Liver (tissue), 9 donors: ENCODE data around the gene ERICH2. TPM values are rescaled to one million over a fixed set of nuclear protein-coding genes. Genes with fewer than 3 reads are reported as not detected.

Source experiments
- DNase-seq: peaks from one replicate; pipeline ENCODE4 v3.0.0-alpha.2; 2017; ENCODE audit warnings: low spot score
- H3K27ac ChIP-seq, 2 donors: one replicate each; pipeline ENCODE4 v1.7.0; 2013; ENCODE audit warnings: inconsistent platforms in 2 of 2, low read length in 2 of 2, control low read depth in 1 of 2, low read depth in 1 of 2, mild to moderate bottlenecking in 1 of 2
- H3K27me3 ChIP-seq, 4 donors: one replicate each; pipeline versions ENCODE4 v1.6.1 to v1.7.0; 2013; ENCODE audit warnings: low read length in 3 of 4, inconsistent platforms in 1 of 4, mild to moderate bottlenecking in 1 of 4, moderate library complexity in 1 of 4; ENCODE audit not compliant: control insufficient read depth in 4 of 4, insufficient read depth in 4 of 4
- H3K36me3 ChIP-seq, 4 donors: one replicate each; pipeline versions ENCODE4 v1.6.1 to v1.7.0; 2013; ENCODE audit warnings: low read length in 3 of 4, mild to moderate bottlenecking in 3 of 4, low read depth in 1 of 4, moderate library complexity in 1 of 4; ENCODE audit not compliant: control insufficient read depth in 4 of 4, insufficient read depth in 3 of 4
- H3K4me1 ChIP-seq, 4 donors: one replicate each; pipeline versions ENCODE4 v1.6.1 to v1.7.0; 2013; ENCODE audit warnings: low read length in 3 of 4, mild to moderate bottlenecking in 3 of 4, moderate library complexity in 1 of 4; ENCODE audit not compliant: control insufficient read depth in 4 of 4, insufficient read depth in 4 of 4
- H3K4me3 ChIP-seq, 3 donors: one replicate each; pipeline versions ENCODE4 v1.6.1 to v1.7.0; 2013; ENCODE audit warnings: low read length in 3 of 3, control low read depth in 1 of 3, low read depth in 1 of 3, mild to moderate bottlenecking in 1 of 3
- H3K9ac ChIP-seq, 2 donors: one replicate each; pipeline ENCODE4 v1.7.0; 2013; ENCODE audit warnings: low read length in 2 of 2, mild to moderate bottlenecking in 2 of 2, moderate library complexity in 2 of 2, control low read depth in 1 of 2, low read depth in 1 of 2
- H3K9me3 ChIP-seq, 4 donors: one replicate each; pipeline versions ENCODE4 v1.6.1 to v1.7.0; 2013; ENCODE audit warnings: low read length in 3 of 4; ENCODE audit not compliant: control insufficient read depth in 4 of 4
- CTCF ChIP-seq: fragments of 150-350 bp; IDR thresholded peaks from 2 replicates; pipeline ENCODE4 v1.5.1; 2017; ENCODE audit warnings: improper control_type of control experiment, low read depth, low read length; ENCODE audit not compliant: missing input control
- EGR1 ChIP-seq, 2 donors: IDR thresholded peaks; 2 replicates each; pipeline ENCODE4 v1.6.1; 2016 to 2018; ENCODE audit warnings: antibody characterized with exemption in 2 of 2, low read depth in 2 of 2
- FOXA1 ChIP-seq: IDR thresholded peaks from 2 replicates; pipeline ENCODE4 v1.6.1; 2016; ENCODE audit warnings: antibody characterized with exemption
- FOXA2 ChIP-seq: IDR thresholded peaks from 2 replicates; pipeline ENCODE4 v1.6.1; 2016; ENCODE audit warnings: antibody characterized with exemption
- GABPA ChIP-seq, 2 donors: IDR thresholded peaks in 1 of 2; conservative IDR thresholded peaks in 1 of 2; 2 replicates each; pipeline ENCODE4 v1.6.1; 2016; ENCODE audit warnings: antibody characterized with exemption in 2 of 2, mild to moderate bottlenecking in 1 of 2, moderate library complexity in 1 of 2
- HNF4A ChIP-seq, 2 donors: conservative IDR thresholded peaks; 2 replicates each; pipeline ENCODE4 v1.6.1; 2016; ENCODE audit warnings: antibody characterized with exemption in 2 of 2, mild to moderate bottlenecking in 2 of 2
- HNF4G ChIP-seq: IDR thresholded peaks from 2 replicates; pipeline ENCODE4 v1.6.1; 2016; ENCODE audit warnings: antibody characterized with exemption
- JUND ChIP-seq, 2 donors: IDR thresholded peaks; 2 replicates each; pipeline ENCODE4 v1.6.1; 2016; ENCODE audit warnings: antibody characterized with exemption in 2 of 2
- NR2F2 ChIP-seq: IDR thresholded peaks from 2 replicates; pipeline ENCODE4 v1.6.1; 2016; ENCODE audit warnings: antibody characterized with exemption
- RAD21 ChIP-seq, 2 donors: IDR thresholded peaks; 2 replicates each; pipeline ENCODE4 v1.6.1; 2016; ENCODE audit warnings: antibody characterized with exemption in 2 of 2, mild to moderate bottlenecking in 2 of 2
- RXRA ChIP-seq, 2 donors: IDR thresholded peaks; 2 replicates each; pipeline ENCODE4 v1.6.1; 2017 to 2018; ENCODE audit warnings: antibody characterized with exemption in 2 of 2, mild to moderate bottlenecking in 1 of 2
- SP1 ChIP-seq: IDR thresholded peaks from 2 replicates; pipeline ENCODE4 v1.6.1; 2018; ENCODE audit warnings: antibody characterized with exemption, mild to moderate bottlenecking
- TAF1 ChIP-seq: conservative IDR thresholded peaks from 2 replicates; pipeline ENCODE4 v1.6.1; 2016; ENCODE audit warnings: antibody characterized with exemption, mild to moderate bottlenecking
- YY1 ChIP-seq: IDR thresholded peaks from 2 replicates; pipeline ENCODE4 v1.6.1; 2016; ENCODE audit warnings: antibody characterized with exemption, mild to moderate bottlenecking
- ZBTB33 ChIP-seq: IDR thresholded peaks from 2 replicates; pipeline ENCODE4 v1.6.1; 2016; ENCODE audit warnings: antibody characterized with exemption
- WGBS: extraction: QIAGEN DNeasy Blood & Tissue Kit; methylation state at CpG from one replicate; pipeline ENCODE4 v1.1.7; 2013; 5-methylcytosine and 5-hydroxymethylcytosine counted together
- polyA plus RNA-seq, 2 donors: library from polyadenylated mRNA; stranded (reverse) in 1 of 2; unstranded in 1 of 2; fragments of 200-250 nt in 1 of 2; fragments of >200 nt in 1 of 2; fragmentation: Nextera tagmentation in 1 of 2; extraction: Ambion mirVana in 1 of 2; gene quantifications; one replicate each; pipeline versions ENCODE4 v1.2.1 to v1.2.3, GENCODE V29; 2013 to 2015
- total RNA-seq, 2 donors: library from RNA; depleted of rRNA; stranded (reverse); fragments of >200 nt; gene quantifications; one replicate each; pipeline ENCODE4 v1.2.3, GENCODE V29; 2014
- TF ChIP-seq, protein P1 (sequence below): IDR thresholded peaks from 2 replicates; pipeline ENCODE4 v1.6.1; 2016; ENCODE audit warnings: antibody characterized with exemption, mild to moderate bottlenecking
- TF ChIP-seq, protein P2 (sequence below): IDR thresholded peaks from 2 replicates; pipeline ENCODE4 v1.6.1; 2016; ENCODE audit warnings: antibody characterized with exemption
- TF ChIP-seq, protein P3 (sequence below): IDR thresholded peaks from 2 replicates; pipeline ENCODE4 v1.6.1; 2016; ENCODE audit warnings: antibody characterized with exemption
- donor health status: healthy.
- donor health status: healthy.
- donor health status: healthy.
- donor health status: healthy.
- donor health status: healthy.

Gene ERICH2
- total and polyA plus RNA-seq, 4 donors: 0.39 to 3.0 (median 0.42) TPM; not detected in 1

GRCh38 chr2:170816504-170817092, 46.4 kb downstream of the ERICH2 start, which contains the start of gene GAD1:
TSS of gene GAD1 (plus strand) at chr2:170816887. CDS start at chr2:170818592, 1,705 bp downstream.
- Histone ChIP-seq H3K36me3 (no peaks in the 10 kb centered on the region), H3K9me3 (no peaks in the 10 kb centered on the region), H3K9ac (no peak within 1 kb of the TSS), H3K27ac (no peak within 1 kb of the TSS), H3K4me3 (peak within 1 kb of the TSS; percentile 35 to 46 (median 42)), H3K4me1 (peaks cover 21 to 56% (median 50%) of the 10 kb centered on the region in 4 donors), H3K27me3 (peaks cover 0 to 44% (median 17%) of the 10 kb centered on the region in 4 donors)
- DNase-seq: no peak
- TF ChIP-seq ZBTB33 (no peak), FOXA1 (no peak), RXRA (IDR thresholded peaks at IDR 0.05) (no peak), SP1 (no peak), HNF4G (no peak), TAF1 (no peak), YY1 (no peak), NR2F2 (no peak), EGR1 (IDR thresholded peaks at IDR 0.05; ENCODE audit: low read depth in 2 of 2) (no peak), RAD21 (IDR thresholded peaks at IDR 0.05) (no peak), HNF4A (conservative IDR thresholded peaks at IDR 0.05) (no peak), GABPA (IDR thresholded peaks at IDR 0.05 in 1 of 2, conservative IDR thresholded peaks at IDR 0.05 in 1 of 2) (no peak), JUND (IDR thresholded peaks at IDR 0.05) (no peak), FOXA2 (no peak), CTCF (no peak)
- TF ChIP-seq, protein P1, sequence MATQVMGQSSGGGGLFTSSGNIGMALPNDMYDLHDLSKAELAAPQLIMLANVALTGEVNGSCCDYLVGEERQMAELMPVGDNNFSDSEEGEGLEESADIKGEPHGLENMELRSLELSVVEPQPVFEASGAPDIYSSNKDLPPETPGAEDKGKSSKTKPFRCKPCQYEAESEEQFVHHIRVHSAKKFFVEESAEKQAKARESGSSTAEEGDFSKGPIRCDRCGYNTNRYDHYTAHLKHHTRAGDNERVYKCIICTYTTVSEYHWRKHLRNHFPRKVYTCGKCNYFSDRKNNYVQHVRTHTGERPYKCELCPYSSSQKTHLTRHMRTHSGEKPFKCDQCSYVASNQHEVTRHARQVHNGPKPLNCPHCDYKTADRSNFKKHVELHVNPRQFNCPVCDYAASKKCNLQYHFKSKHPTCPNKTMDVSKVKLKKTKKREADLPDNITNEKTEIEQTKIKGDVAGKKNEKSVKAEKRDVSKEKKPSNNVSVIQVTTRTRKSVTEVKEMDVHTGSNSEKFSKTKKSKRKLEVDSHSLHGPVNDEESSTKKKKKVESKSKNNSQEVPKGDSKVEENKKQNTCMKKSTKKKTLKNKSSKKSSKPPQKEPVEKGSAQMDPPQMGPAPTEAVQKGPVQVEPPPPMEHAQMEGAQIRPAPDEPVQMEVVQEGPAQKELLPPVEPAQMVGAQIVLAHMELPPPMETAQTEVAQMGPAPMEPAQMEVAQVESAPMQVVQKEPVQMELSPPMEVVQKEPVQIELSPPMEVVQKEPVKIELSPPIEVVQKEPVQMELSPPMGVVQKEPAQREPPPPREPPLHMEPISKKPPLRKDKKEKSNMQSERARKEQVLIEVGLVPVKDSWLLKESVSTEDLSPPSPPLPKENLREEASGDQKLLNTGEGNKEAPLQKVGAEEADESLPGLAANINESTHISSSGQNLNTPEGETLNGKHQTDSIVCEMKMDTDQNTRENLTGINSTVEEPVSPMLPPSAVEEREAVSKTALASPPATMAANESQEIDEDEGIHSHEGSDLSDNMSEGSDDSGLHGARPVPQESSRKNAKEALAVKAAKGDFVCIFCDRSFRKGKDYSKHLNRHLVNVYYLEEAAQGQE: no peak
- TF ChIP-seq, protein P2, sequence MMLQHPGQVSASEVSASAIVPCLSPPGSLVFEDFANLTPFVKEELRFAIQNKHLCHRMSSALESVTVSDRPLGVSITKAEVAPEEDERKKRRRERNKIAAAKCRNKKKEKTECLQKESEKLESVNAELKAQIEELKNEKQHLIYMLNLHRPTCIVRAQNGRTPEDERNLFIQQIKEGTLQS: no peak
- TF ChIP-seq, protein P3, sequence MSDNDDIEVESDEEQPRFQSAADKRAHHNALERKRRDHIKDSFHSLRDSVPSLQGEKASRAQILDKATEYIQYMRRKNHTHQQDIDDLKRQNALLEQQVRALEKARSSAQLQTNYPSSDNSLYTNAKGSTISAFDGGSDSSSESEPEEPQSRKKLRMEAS: no peak
- 1% methylated on average over 49 of the region's 49 CpGs for WGBS
